HepG2 (cell line): ENCODE data around the gene RNF5. TPM values are rescaled to one million over a fixed set of nuclear protein-coding genes. Genes with fewer than 3 reads are reported as not detected.

Experiments used
- AFF4 ChIP-seq: sonication (generic); formaldehyde crosslinking; IDR thresholded peaks from 2 replicates; pipeline ENCODE4 v1.4.0; 2020; ENCODE audit warnings: missing genetic modification reagents
- CCDC6 ChIP-seq: sonication (generic); formaldehyde crosslinking; IDR thresholded peaks from 2 replicates; pipeline ENCODE4 v1.8.1; 2022; ENCODE audit warnings: mild to moderate bottlenecking, missing genetic modification reagents, moderate library complexity
- CEBPB ChIP-seq: IDR thresholded peaks from 2 replicates; pipeline ENCODE4 v1.6.1; 2011; ENCODE audit warnings: low read depth, low read length, improper control_type of control experiment, borderline replicate concordance
- CREB1 ChIP-seq, 2 experiments: fragments of 450-650 bp in 1 of 2; IDR thresholded peaks; 2 replicates each; pipeline ENCODE4 v1.6.1; 2016 to 2017; ENCODE audit warnings: control low read depth in 1 of 2, mild to moderate bottlenecking in 1 of 2, missing compliant biosample characterization in 1 of 2, missing genetic modification characterization in 1 of 2
- DNMT1 ChIP-seq: sonication (generic); formaldehyde crosslinking; IDR thresholded peaks from 2 replicates; pipeline ENCODE4 v1.5.1; 2020; ENCODE audit warnings: mild to moderate bottlenecking, missing genetic modification reagents
- FOSL1 ChIP-seq: sonication (generic); formaldehyde crosslinking; IDR thresholded peaks from 2 replicates; pipeline ENCODE4 v1.9.0; 2021; ENCODE audit warnings: missing genetic modification reagents, borderline replicate concordance
- FOXC1 ChIP-seq: sonication (generic); formaldehyde crosslinking; IDR thresholded peaks from 2 replicates; pipeline ENCODE4 v1.8.0; 2022; ENCODE audit warnings: mild to moderate bottlenecking, missing genetic modification reagents, borderline replicate concordance
- HINFP ChIP-seq: sonication (generic); formaldehyde crosslinking; IDR thresholded peaks from 2 replicates; pipeline ENCODE4 v1.4.0; 2020; ENCODE audit warnings: low read depth, mild to moderate bottlenecking, missing genetic modification reagents
- HNRNPLL ChIP-seq: fragments of 200-400 bp; formaldehyde crosslinking; IDR thresholded peaks from 2 replicates; pipeline ENCODE4 v1.6.1; 2017; ENCODE audit warnings: mild to moderate bottlenecking, low read depth, low read length; ENCODE audit not compliant: poor library complexity, severe bottlenecking
- KLF13 ChIP-seq: sonication (generic); formaldehyde crosslinking; IDR thresholded peaks from 2 replicates; pipeline ENCODE4 v1.4.0; 2020; ENCODE audit warnings: mild to moderate bottlenecking, missing genetic modification reagents
- MIER3 ChIP-seq: IDR thresholded peaks from 2 replicates; pipeline ENCODE4 v1.6.1; 2016; ENCODE audit warnings: missing compliant biosample characterization, borderline replicate concordance
- RFX3 ChIP-seq: IDR thresholded peaks from 2 replicates; pipeline ENCODE4 v1.6.1; 2016; ENCODE audit warnings: missing biosample characterization, missing genetic modification reagents
- SALL1 ChIP-seq: sonication (generic); formaldehyde crosslinking; IDR thresholded peaks from 2 replicates; pipeline ENCODE4 v1.8.0; 2022; ENCODE audit warnings: mild to moderate bottlenecking, missing genetic modification reagents
- SNAPC2 ChIP-seq: sonication (generic); formaldehyde crosslinking; IDR thresholded peaks from 2 replicates; pipeline ENCODE4 v1.8.1; 2022; ENCODE audit warnings: mild to moderate bottlenecking, missing genetic modification reagents
- TOE1 ChIP-seq: sonication (generic); formaldehyde crosslinking; IDR thresholded peaks from 2 replicates; pipeline ENCODE4 v1.4.0; 2020; ENCODE audit warnings: mild to moderate bottlenecking, missing genetic modification reagents
- U2AF2 ChIP-seq: fragments of 200-400 bp; formaldehyde crosslinking; IDR thresholded peaks from 2 replicates; pipeline ENCODE4 v1.6.1; 2017; ENCODE audit warnings: low read depth, mild to moderate bottlenecking, low read length
- ZNF512 ChIP-seq: sonication (generic); formaldehyde crosslinking; IDR thresholded peaks from 2 replicates; pipeline ENCODE4 v1.4.0; 2020; ENCODE audit warnings: mild to moderate bottlenecking, missing genetic modification reagents
- ZNF639 ChIP-seq: conservative IDR thresholded peaks from 2 replicates; pipeline ENCODE4 v1.6.1; 2018; ENCODE audit warnings: missing genetic modification reagents
- ZNF850 ChIP-seq: sonication (generic); formaldehyde crosslinking; conservative IDR thresholded peaks from 2 replicates; pipeline ENCODE4 v1.9.0; 2021; ENCODE audit warnings: mild to moderate bottlenecking, missing genetic modification reagents
- polyA plus RNA-seq, 8 experiments: library from polyadenylated mRNA; depleted of rRNA in 3 of 8; stranded (reverse) in 7 of 8; unstranded in 1 of 8; fragments of >200 nt; fragmentation: Illumina TruSeq in 4 of 8; extraction: Trizol in 4 of 8; gene quantifications; 2 replicates each; pipeline versions ENCODE4 v1.2.1 to v1.2.3, GENCODE V29; 2011 to 2016; ENCODE audit warnings: low read depth in 4 of 8, missing spikeins in 1 of 8, mixed read lengths in 1 of 8; ENCODE audit not compliant: insufficient read depth in 1 of 8
- total RNA-seq, 5 experiments: library from RNA; depleted of rRNA; stranded (reverse); fragments of >200 nt; fragmentation: Illumina TruSeq; extraction: Trizol; gene quantifications; 2 replicates each; pipeline ENCODE4 v1.2.3, GENCODE V29; 2016; ENCODE audit warnings: low read depth in 1 of 5

The RNF5 gene
- total and polyA plus RNA-seq, 2 of the 13 experiments (the other 11 are each of a cell fraction or from before 2014, with no cell fraction given), result 98.0 to 131 TPM

GRCh38 chr6:32195902-32196681 is 17.9 kb downstream of the RNF5 start (continued):
- TF ChIP-seq SNAPC2 (CRISPR knock-in tag) (peak; percentile 79; the same call in 1 of the 2 replicates), HINFP (CRISPR knock-in tag) (peak; percentile 92), MIER3 (CRISPR knock-in tag) (0 out of 2 replicates have a peak, but pooled peaks have one; percentile 86), HNRNPLL (peak; percentile 81), SALL1 (CRISPR knock-in tag) (peak; percentile 86), AFF4 (CRISPR knock-in tag) (peak; percentile 70; the same call in 1 of the 2 replicates), ZNF850 (no peak; the same call in 1 of the 2 replicates), TOE1 (CRISPR knock-in tag) (0 out of 2 replicates have a peak, but pooled peaks have one; percentile 52), ZNF639 (CRISPR knock-in tag) (peak; percentile 86), CCDC6 (peak; percentile 92; the same call in 1 of the 2 replicates), FOSL1 (0 out of 2 replicates have a peak, but pooled peaks have one; percentile 4), CEBPB (no peak), DNMT1 (0 out of 2 replicates have a peak, but pooled peaks have one; percentile 40), FOXC1 (CRISPR knock-in tag) (peak; percentile 92), KLF13 (CRISPR knock-in tag) (0 out of 2 replicates have a peak, but pooled peaks have one; percentile 55), RFX3 (CRISPR knock-in tag) (peak; percentile 82), U2AF2 (peak; percentile 85; the same call in 1 of the 2 replicates), ZNF512 (CRISPR knock-in tag) (0 out of 2 replicates have a peak, but pooled peaks have one; percentile 70), CREB1 (IDR thresholded peaks at IDR 0.05) (peak; percentile 99), CREB1 (CRISPR knock-in tag; IDR thresholded peaks at IDR 0.05) (peak; percentile 86)
